ENCODE results near the gene RAI1. TPM values are rescaled to one million over a fixed set of nuclear protein-coding genes. Genes with fewer than 3 reads are reported as not detected.

The RAI1 gene
- total RNA-seq, 1 donor from 2014 or later: 39.1 TPM

DNA sequence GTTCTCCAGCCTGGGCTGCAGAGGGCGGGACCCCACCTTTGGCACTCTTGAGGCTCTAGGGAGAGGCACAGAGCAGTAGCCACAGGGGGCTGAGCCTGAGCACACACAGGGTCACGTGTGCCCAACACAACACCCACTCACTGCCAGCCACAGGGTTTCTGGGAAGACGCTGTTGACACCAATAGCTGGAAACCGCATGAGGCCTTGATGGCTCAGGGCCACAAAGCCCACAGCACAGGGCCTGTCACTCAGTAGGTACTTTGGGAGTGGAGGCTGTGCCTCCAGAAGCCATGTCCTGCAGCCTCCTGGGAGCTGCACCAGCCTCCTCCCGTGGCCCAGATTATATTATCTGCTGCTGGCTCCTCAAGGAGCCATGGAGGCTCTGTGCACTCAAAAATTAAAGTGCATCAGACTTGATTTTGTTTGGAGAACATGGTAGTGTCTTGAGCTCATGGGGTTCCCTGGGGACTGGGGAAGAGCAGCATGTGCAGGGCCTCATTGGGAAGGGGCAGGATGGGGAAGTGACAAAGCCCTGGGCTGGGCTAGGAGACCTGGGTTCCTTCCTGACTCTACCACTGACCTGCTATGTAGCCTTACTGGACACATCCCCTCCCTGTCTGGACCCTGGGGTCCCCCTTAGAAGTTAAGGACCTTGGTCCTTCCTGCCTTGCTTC is 168.0 kb downstream of the RAI1 start:
- Histone ChIP-seq H3K9me3 (ENCODE audit: insufficient read depth, low read depth, low read length) (no peaks in the 10 kb centered on the region), H3K27me3 (ENCODE audit: insufficient read depth, low read length) (no peaks in the 10 kb centered on the region), H3K79me2 (ENCODE audit: insufficient read depth, low read length) (no peaks in the 10 kb centered on the region), H3K9ac (ENCODE audit: low read length) (no peak overlapping the region), H4K20me1 (ENCODE audit: insufficient read depth, low read length) (no peaks in the 10 kb centered on the region), H3K27ac (ENCODE audit: low read depth, low read length) (no peak overlapping the region), H3K4me1 (ENCODE audit: insufficient read depth, low read length) (peaks cover 6% of the 10 kb centered on the region), H3K4me3 (ENCODE audit: insufficient read depth, low read depth, low read length) (no peak overlapping the region), H2AFZ (ENCODE audit: low read depth, low read length) (no peak overlapping the region), H3K36me3 (ENCODE audit: insufficient read depth, low read length) (no peaks in the 10 kb centered on the region), H3K4me2 (ENCODE audit: low read length) (peak overlapping the region; percentile 4)
- DNase-seq (ENCODE audit: low read depth): peak; percentile 40
- Mint-ChIP-seq H3K27me3 (ENCODE audit: low read depth, unreplicated experiment) (no peaks in the 10 kb centered on the region), H3K27ac (ENCODE audit: unreplicated experiment) (no peak overlapping the region), H3K36me3 (ENCODE audit: low read depth, unreplicated experiment) (peaks cover 13% of the 10 kb centered on the region), H3K9me3 (ENCODE audit: unreplicated experiment) (no peaks in the 10 kb centered on the region), H3K4me3 (ENCODE audit: unreplicated experiment) (no peak overlapping the region), H3K4me1 (ENCODE audit: low read depth, unreplicated experiment) (peaks cover 10% of the 10 kb centered on the region)
- TF ChIP-seq EZH2 (IDR thresholded peaks at IDR 0.05; ENCODE audit: insufficient read depth, low read length): no peak
- no peak for TF ChIP-seq CTCF (IDR thresholded peaks at IDR 0.05; ENCODE audit: insufficient read depth, low read depth, low read length)
- FAIRE-seq: no peak

GRCh38 chr17:17849845-17850373 is 168.7 kb downstream of the RAI1 start:
- Mint-ChIP-seq H3K27me3 (ENCODE audit: low read depth, unreplicated experiment) (no peaks in the 10 kb centered on the region), H3K27ac (ENCODE audit: unreplicated experiment) (peak overlapping the region; percentile 12), H3K36me3 (ENCODE audit: low read depth, unreplicated experiment) (peaks cover 13% of the 10 kb centered on the region), H3K4me3 (ENCODE audit: unreplicated experiment) (peak overlapping the region; percentile 40), H3K9me3 (ENCODE audit: unreplicated experiment) (no peaks in the 10 kb centered on the region), H3K4me1 (ENCODE audit: low read depth, unreplicated experiment) (peaks cover 10% of the 10 kb centered on the region)
- Histone ChIP-seq H3K4me1 (ENCODE audit: insufficient read depth, low read length) (peaks cover 6% of the 10 kb centered on the region), H3K27ac (ENCODE audit: low read depth, low read length) (no peak overlapping the region), H3K9me3 (ENCODE audit: insufficient read depth, low read depth, low read length) (no peaks in the 10 kb centered on the region), H3K79me2 (ENCODE audit: insufficient read depth, low read length) (no peaks in the 10 kb centered on the region), H4K20me1 (ENCODE audit: insufficient read depth, low read length) (no peaks in the 10 kb centered on the region), H3K9ac (ENCODE audit: low read length) (no peak overlapping the region), H3K4me2 (ENCODE audit: low read length) (peak overlapping the region; percentile 4), H3K4me3 (ENCODE audit: insufficient read depth, low read depth, low read length) (no peak overlapping the region), H2AFZ (ENCODE audit: low read depth, low read length) (no peak overlapping the region), H3K27me3 (ENCODE audit: insufficient read depth, low read length) (no peaks in the 10 kb centered on the region), H3K36me3 (ENCODE audit: insufficient read depth, low read length) (no peaks in the 10 kb centered on the region)
- DNase-seq (ENCODE audit: low read depth): peak; percentile 30
- FAIRE-seq: no peak
- no peak for TF ChIP-seq EZH2 (IDR thresholded peaks at IDR 0.05; ENCODE audit: insufficient read depth, low read length)
- TF ChIP-seq CTCF (IDR thresholded peaks at IDR 0.05; ENCODE audit: insufficient read depth, low read depth, low read length): peak; percentile 19
